Activated CD4-positive, CD25-positive, alpha-beta regulatory T cell treated with anti-CD3 and anti-CD28 coated beads, Interleukin-2, amount 50 U/mL, for 24 hours (primary cell): Measurements from ENCODE around the gene IBA57.
A peak's percentile ranks its signal among the peaks of the same experiment; 100 is the strongest.

Experiments
- ATAC-seq, 2 donors: fragments of 150-1000 bp; cut with Tn5 transposase; one replicate each; pipeline ENCODE4 v1.10.0; 2021; ENCODE audit warnings: mild to moderate bottlenecking in 1 of 2, moderate library complexity in 1 of 2

The IBA57 gene

GRCh38 chr1:228156941-228157728, 8.5 kb upstream of the IBA57 start:
- no peak for ATAC-seq

DNA sequence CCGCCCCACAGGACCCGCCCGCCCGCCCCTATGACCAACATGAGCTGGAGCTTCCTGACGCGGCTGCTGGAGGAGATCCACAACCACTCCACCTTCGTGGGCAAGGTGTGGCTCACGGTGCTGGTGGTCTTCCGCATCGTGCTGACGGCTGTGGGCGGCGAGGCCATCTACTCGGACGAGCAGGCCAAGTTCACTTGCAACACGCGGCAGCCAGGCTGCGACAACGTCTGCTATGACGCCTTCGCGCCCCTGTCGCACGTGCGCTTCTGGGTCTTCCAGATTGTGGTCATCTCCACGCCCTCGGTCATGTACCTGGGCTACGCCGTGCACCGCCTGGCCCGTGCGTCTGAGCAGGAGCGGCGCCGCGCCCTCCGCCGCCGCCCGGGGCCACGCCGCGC, 7.9 kb upstream of the IBA57 start:
- ATAC-seq, result no peak

GRCh38 chr1:228158151-228159007, 7.2 kb upstream of the IBA57 start:
- no peak for ATAC-seq

- no peak for ATAC-seq
Observed at GRCh38 chr1:228159008-228159665, 6.5 kb upstream of the IBA57 start.

DNA sequence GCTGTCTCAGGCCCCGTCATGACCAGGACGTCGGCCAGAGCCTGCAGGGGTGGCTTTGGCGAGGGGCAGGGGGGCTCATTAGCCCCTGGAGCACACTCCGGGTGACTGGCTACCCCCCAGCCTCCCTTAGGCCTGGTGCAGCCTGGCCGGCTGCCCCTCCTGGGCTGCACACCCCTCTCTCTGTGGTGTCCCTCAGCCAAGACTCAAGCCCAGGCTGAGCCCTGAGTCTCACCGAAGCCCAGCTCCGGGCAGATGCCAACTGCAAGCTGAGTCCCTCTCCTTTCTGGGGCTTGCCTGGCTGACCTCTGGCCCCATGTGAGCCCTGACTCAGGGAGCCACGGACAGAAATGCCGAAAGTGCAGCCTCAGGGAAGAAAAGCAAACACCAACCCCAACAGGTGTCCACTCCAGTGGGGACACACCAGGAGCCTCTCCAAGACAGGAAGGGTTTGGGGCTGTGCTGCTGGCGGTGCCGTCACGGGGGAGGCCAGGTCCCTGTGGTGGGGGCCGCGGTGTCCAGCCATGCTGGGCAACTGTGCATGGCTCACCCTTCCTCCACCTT, 5.3 kb upstream of the IBA57 start:
- no peak for ATAC-seq

GRCh38 chr1:228161362-228161761, 4.2 kb upstream of the IBA57 start:
- no peak for ATAC-seq

DNA sequence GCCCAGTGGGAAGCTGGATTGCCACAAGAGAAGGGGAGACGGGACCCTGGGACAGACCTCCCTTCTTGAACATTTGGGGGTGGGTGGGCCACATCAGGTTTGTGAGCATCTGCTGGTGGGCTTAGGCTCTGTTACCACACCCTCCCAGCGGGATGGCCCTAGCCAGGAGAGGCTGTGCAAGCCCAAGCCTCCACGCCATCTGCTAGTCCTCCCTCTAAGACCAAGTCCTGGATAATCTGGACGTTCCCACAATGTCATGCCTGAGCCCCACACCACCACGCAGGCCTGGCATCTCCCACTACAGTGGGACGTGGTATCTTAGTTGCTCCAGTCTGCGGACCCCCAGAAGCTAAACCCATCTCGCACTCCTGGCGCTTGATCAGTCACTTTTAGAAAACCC, 3.7 kb upstream of the IBA57 start:
- ATAC-seq, result no peak

DNA sequence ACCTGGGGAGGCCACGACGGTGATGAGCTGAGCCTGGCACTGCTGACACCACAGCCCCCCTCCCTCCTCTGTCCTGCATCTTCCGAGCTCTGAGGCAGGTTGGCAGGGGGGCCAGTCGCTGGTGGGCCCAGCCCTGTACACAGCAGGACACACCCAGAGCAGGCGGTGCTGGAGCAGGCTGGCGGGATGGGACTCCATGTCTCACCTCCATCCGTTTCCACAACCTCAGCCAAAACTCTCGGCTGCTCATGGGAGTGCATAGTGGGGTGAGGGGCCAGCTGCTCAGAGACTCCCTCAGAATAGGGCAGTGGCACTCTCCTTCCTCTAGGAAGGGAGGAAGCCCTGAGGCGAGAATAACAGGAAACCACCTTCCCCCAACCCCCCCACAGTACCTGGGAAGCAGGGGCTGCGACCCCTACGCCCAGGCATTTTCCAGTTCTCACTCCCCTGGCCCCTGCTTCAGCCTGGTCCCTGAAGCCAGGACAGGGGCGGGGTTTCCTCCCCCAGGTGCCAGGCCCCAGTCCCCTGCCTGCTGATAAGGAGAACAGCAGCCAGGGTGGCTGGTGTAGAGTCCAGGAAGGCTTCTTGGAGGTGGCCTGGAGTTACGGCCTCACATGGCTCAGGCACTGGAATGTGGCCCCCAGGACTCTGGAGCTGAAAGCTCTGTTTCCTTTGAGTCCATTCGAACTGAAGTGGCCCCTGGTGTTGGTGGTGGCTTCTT, 3.2 kb upstream of the IBA57 start:
- no peak for ATAC-seq

DNA sequence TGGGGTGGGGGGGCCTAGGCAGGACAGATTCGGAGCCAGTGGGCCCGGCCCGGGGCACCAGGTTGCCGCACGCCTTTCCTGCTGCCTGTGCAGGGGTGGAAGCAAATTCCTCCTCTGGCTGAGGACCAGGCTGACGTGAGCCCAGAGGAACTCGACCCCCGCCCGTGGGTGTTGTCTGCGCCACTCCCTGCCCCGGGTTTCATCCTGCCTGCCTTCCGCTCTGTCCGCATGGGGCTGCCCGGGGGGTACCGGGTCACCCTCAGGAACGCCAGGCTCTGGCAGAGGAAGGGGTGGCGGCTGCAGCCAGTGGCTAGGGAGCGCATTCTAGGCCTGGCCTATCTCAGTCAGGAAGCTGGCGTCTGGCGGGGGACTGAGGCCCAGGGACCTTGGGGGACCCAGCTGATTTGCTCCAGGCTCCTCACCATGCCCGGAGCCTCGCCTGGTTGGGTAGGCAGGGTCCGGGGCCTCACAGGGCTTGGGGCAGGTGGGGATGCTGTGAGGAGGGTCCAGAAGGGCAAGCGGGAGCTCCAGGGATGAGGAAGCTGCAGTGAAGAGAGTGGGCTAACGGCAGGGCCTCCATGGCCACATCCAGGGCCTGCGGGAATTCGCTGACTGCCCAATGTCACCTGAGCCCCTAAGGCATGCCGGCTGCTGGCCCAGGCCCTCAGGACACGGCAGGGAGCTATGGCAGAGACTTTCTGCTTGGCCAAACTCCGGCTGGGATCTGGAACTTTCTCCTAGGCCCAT, 2.4 kb upstream of the IBA57 start:
- ATAC-seq, result no peak

- ATAC-seq, result no peak
Observed at GRCh38 chr1:228163776-228164519, 1.7 kb upstream of the IBA57 start.

DNA sequence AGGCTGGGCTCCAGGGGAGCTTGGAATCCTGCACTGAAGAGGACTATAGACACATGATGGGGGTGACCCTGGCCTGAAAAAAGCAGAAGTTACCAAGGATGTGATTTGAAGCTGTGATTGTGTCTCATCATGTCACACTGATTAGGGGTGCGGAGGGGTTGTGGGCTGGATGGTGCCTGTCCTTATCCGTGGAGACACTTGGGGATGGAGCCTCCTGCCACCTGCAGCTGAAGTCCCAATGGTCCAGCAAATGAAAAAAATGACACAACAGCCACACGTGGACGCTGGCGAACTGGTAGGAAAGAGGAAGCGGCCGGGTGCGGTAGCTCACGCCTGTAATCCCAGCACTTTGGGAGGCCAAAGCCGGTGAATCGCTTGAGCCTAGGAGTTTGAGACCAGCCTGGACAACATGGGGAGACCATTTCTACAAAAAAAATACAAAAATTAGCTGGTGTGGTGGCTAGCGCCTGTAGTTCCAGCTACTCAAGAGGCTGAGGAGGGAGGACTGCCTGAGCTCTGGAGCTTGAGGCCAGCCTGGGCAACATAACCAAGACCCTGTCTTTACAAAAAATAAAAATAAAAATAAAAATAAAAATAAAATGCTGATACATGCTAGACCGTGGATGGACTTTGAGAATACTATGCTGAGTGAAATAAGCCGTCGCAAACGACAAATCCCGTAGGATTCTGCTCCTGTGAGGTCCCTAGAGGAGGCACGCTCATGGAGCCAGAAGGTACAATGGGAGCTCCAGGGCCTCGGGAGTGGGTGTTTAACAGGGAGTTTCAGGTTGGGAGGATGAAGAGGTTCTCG, 838 bp upstream of the IBA57 start:
- no peak for ATAC-seq

DNA sequence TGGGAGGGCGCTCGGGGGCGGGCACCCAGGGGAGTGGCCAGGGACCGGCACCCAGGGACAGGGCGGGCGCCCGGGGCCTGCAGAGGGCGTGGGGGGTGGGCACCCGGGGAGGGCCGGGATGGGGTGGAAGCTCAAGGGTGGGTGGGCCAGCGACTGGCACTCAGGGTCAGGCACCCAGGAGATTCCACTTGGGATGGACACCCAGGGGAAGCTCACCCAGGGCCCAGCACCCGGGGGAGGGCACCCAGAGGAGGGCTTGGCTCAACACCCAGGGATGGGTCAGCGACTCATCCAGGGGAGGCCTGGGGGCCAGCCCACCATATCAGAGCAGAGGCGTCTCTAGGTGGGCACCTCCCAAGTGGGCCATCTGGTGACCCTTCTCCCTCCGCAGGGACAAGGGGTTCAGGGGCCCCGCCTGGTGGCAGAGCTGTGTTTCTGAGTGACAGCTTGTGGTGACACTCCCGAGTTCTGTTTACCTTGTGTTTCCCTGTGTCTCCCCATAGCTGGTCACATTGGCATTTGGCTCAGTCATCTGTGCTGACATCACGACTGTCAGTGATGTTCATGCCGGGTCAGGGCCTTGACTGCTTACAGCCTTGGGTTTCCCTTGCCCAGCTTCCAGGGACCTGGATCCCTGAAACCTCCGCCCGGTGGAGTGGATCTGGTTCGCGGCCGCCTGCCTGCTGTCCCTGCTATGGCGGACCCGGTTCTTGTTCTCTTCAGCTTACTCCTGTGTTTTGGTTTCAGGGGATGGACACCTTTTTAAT, 749 bp downstream of the IBA57 start:
- ATAC-seq, result peak; percentile 1

DNA sequence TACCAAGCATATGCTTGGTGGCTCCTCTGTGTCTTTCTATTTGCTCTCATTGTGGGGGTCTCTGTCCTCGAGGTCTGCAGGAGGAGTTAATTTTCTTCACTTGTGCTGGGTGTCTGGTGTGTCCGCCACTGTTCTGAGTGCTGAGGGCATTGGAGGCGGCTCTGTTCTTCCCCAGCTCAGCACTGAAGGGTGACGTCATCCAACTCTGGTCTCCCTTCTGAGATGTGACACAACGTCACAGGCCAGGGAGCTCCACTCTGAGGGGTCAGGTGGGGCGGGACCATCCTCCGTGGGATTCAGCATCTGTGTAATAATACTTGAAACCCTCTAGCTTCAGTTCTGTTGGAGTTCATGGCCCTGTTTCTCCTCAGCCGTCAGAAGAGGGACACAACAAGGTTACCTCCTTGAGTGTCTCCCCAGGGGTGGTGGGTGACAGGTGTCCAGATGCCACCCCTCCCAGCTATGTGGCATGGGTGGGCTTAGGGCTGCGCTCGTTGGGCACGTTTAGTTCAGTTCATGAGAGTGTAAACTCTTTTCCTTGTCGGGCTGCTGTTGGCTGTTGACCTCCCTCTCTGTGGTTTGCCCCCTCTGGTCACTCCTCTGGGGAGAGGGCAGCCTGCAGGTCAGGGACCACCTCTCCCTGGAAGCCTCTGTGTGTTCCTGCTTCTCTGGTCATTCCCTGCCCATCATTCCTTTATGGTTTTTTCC, 3.1 kb downstream of the IBA57 start:
- no peak for ATAC-seq

- ATAC-seq, result no peak
Observed at GRCh38 chr1:228169345-228169744, 3.7 kb downstream of the IBA57 start.

GRCh38 chr1:228170666-228171065, 5.1 kb downstream of the IBA57 start:
- no peak for ATAC-seq

GRCh38 chr1:228171221-228171891, 5.8 kb downstream of the IBA57 start:
- no peak for ATAC-seq

GRCh38 chr1:228172591-228173527, 7.3 kb downstream of the IBA57 start:
- no peak for ATAC-seq
